ENCODE data around the gene IL31.

- no peak; the same call in 1 of the 2 replicates for TF ChIP-seq CTCF (conservative IDR thresholded peaks at IDR 0.05; ENCODE audit: low read depth, low read length)
- TF ChIP-seq RFX5 (IDR thresholded peaks at IDR 0.05; ENCODE audit: low read depth, low read length), result no peak
- no peak for TF ChIP-seq USF2 (IDR thresholded peaks at IDR 0.05; ENCODE audit: low read depth, low read length)
- TF ChIP-seq POLR2A (IDR thresholded peaks at IDR 0.05; ENCODE audit: low read depth, low read length), result no peak
- TF ChIP-seq FOS (IDR thresholded peaks at IDR 0.05; ENCODE audit: low read depth, low read length), result no peak
- no peak for TF ChIP-seq MAZ (IDR thresholded peaks at IDR 0.05; ENCODE audit: borderline replicate concordance, low read depth, low read length)
- no peak for TF ChIP-seq BHLHE40 (IDR thresholded peaks at IDR 0.05; ENCODE audit: low read depth, low read length)
- TF ChIP-seq RAD21 (IDR thresholded peaks at IDR 0.05; ENCODE audit: low read length), result no peak
- TF ChIP-seq SMC3 (IDR thresholded peaks at IDR 0.05; ENCODE audit: low read depth, low read length), result no peak
- no peak for TF ChIP-seq NFE2L2 (IDR thresholded peaks at IDR 0.05; ENCODE audit: low read depth, low read length)
- TF ChIP-seq CEBPB (IDR thresholded peaks at IDR 0.05; ENCODE audit: low read depth, low read length), result no peak
- TF ChIP-seq RCOR1 (IDR thresholded peaks at IDR 0.05; ENCODE audit: insufficient replicate concordance, low read length), result no peak
- no peak for TF ChIP-seq MXI1 (IDR thresholded peaks at IDR 0.05; ENCODE audit: borderline replicate concordance, low read depth, low read length)
Measured at GRCh38 chr12:122137229-122137628, 36.8 kb downstream of the IL31 start.

Measured in IMR-90 (cell line).